ENCODE data around the gene IAPP. TPM values are rescaled to one million over a fixed set of nuclear protein-coding genes. Genes with fewer than 3 reads are reported as not detected.

Gene IAPP
- total and polyA plus RNA-seq, 7 experiments from 2014 or later, result not detected

DNA sequence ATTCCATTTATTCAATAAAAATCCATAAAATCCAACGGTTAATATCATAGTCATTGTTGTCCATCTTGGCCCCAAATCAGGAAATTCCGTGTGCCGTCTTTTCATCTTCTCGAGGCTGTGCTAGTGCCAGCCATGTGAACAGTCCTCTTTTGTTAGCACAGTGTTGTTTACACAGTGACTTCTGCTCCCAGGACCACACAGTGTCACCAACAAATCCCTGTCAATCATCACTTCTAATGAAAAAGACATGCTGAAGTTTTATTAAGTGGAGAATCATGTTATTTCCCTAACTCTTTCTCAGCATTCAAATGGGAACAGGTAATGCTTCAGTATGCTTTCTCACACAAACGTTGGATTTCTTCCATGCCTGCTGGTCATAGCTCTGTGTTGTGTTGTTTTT, 36.0 kb upstream of the IAPP start:
- DNase-seq (no peak), ATAC-seq (no peak)
- H3K36me3 ChIP-seq (ENCODE audit: control insufficient read depth in 2 of 3, insufficient read depth in 3 of 3, low read length in 3 of 3), result no peaks in the 10 kb centered on the region
- intact Hi-C loops (cut with micrococcal nuclease), result no loop called here
- H3K4me3 ChIP-seq (ENCODE audit: low read length), result no peak overlapping the region
- no peaks in the 10 kb centered on the region for H3K9me3 ChIP-seq (ENCODE audit: control insufficient read depth in 2 of 3, low read length in 3 of 3)
- H3K27ac Mint-ChIP-seq, result no peak overlapping the region
- H3K27me3 ChIP-seq (ENCODE audit: control insufficient read depth in 2 of 2, insufficient read depth in 2 of 2, low read length in 2 of 2), result no peaks in the 10 kb centered on the region
- peaks cover 0 to 1% (median 0%) of the 10 kb centered on the region in 11 donors for H3K9me3 Mint-ChIP-seq
- H3K36me3 Mint-ChIP-seq, result no peaks in the 10 kb centered on the region
- H3K27me3 Mint-ChIP-seq, result peaks cover 0 to 10% (median 7%) of the 10 kb centered on the region in 5 donors
- H3K4me1 ChIP-seq (ENCODE audit: control insufficient read depth in 2 of 2, insufficient read depth in 2 of 2, low read length in 2 of 2), result no peaks in the 10 kb centered on the region
- H3K4me3 Mint-ChIP-seq, result no peak overlapping the region
- POLR2A ChIA-PET, result no interaction called here
- no peak overlapping the region for H3K27ac ChIP-seq (ENCODE audit: low read depth, low read length)
- CTCF ChIA-PET, result no interaction called here
- no peaks in the 10 kb centered on the region for H3K4me1 Mint-ChIP-seq

- H3K27ac Mint-ChIP-seq, result no peak overlapping the region
- no peaks in the 10 kb centered on the region for H3K36me3 ChIP-seq (ENCODE audit: control insufficient read depth in 2 of 3, insufficient read depth in 3 of 3, low read length in 3 of 3)
- POLR2A ChIA-PET, result no interaction called here
- H3K36me3 Mint-ChIP-seq, result no peaks in the 10 kb centered on the region
- no peaks in the 10 kb centered on the region for H3K4me1 Mint-ChIP-seq
- H3K27me3 ChIP-seq (ENCODE audit: control insufficient read depth in 2 of 2, insufficient read depth in 2 of 2, low read length in 2 of 2), result no peaks in the 10 kb centered on the region
- H3K4me3 ChIP-seq (ENCODE audit: low read length), result no peak overlapping the region
- H3K9me3 ChIP-seq (ENCODE audit: control insufficient read depth in 2 of 3, low read length in 3 of 3), result no peaks in the 10 kb centered on the region
- ATAC-seq (no peak), DNase-seq (no peak)
- no peak overlapping the region for H3K27ac ChIP-seq (ENCODE audit: low read depth, low read length)
- H3K4me1 ChIP-seq (ENCODE audit: control insufficient read depth in 2 of 2, insufficient read depth in 2 of 2, low read length in 2 of 2), result no peaks in the 10 kb centered on the region
- no peaks in the 10 kb centered on the region for H3K9me3 Mint-ChIP-seq
- CTCF ChIA-PET, result interaction anchor here (0.5 kb wide), 1 partner anchor 114 kb away, joined by 4 read pairs; no protein-coding TSS in a partner anchor
- intact Hi-C loops (cut with micrococcal nuclease), result no loop called here
- H3K27me3 Mint-ChIP-seq, result peaks cover 0 to 7% (median 6%) of the 10 kb centered on the region in 5 donors
- no peak overlapping the region for H3K4me3 Mint-ChIP-seq
Observed at GRCh38 chr12:21337453-21337852, 35.2 kb upstream of the IAPP start.

DNA sequence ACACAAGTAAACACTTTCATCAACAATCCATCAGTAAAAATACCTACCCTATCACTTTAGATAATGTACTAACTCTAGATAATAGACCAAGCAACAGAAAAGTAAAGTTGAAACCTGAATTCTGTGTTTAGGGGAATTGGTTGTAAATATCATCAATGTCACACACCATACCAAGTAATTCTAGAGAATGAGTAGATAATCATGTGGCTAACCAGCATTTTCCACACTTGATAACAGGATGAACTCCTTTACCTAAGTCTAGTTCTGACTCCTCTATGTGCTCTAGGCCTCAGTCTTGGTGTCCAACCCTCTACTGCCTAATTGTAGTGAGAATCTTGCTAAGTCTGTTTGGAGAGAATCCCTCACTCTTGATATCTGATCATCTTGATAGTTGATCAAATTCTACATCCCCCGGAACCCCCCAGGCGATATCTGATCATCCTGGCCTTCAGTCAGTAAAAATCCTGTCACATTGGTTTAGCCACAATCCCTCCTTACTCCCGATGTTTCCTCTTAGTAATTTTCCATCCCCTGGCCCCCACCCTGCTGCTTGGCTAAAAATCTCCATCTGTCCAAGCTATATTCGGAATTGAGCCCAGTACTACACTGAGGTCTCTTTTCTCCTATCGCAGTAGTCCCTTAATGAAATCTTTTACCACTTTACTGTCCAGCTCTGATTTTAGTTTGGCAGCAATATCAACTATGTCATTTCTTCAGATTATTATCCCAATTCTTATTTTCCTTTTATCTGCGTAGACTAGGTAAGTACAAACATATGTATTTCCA, 34.5 kb upstream of the IAPP start:
- Histone ChIP-seq H3K9me3 (ENCODE audit: control insufficient read depth in 2 of 3, low read length in 3 of 3) (no peaks in the 10 kb centered on the region), H3K4me1 (ENCODE audit: control insufficient read depth in 2 of 2, insufficient read depth in 2 of 2, low read length in 2 of 2) (no peaks in the 10 kb centered on the region), H3K27me3 (ENCODE audit: control insufficient read depth in 2 of 2, insufficient read depth in 2 of 2, low read length in 2 of 2) (no peaks in the 10 kb centered on the region), H3K27ac (ENCODE audit: low read depth, low read length) (no peak overlapping the region), H3K36me3 (ENCODE audit: control insufficient read depth in 2 of 3, insufficient read depth in 3 of 3, low read length in 3 of 3) (no peaks in the 10 kb centered on the region), H3K4me3 (ENCODE audit: low read length) (no peak overlapping the region)
- intact Hi-C loops (cut with micrococcal nuclease), result no loop called here
- H3K4me3 Mint-ChIP-seq, result no peak overlapping the region
- ATAC-seq (no peak), DNase-seq (no peak)
- H3K9me3 Mint-ChIP-seq, result no peaks in the 10 kb centered on the region
- ChIA-PET POLR2A (no interaction called here), CTCF (interaction anchor here (0.5 kb wide), 1 partner anchor 113 kb away, joined by 4 read pairs; no protein-coding TSS in a partner anchor)
- no peaks in the 10 kb centered on the region for H3K36me3 Mint-ChIP-seq
- H3K4me1 Mint-ChIP-seq, result no peaks in the 10 kb centered on the region
- H3K27me3 Mint-ChIP-seq, result peaks cover 0 to 10% (median 6%) of the 10 kb centered on the region in 5 donors
- no peak overlapping the region for H3K27ac Mint-ChIP-seq

GRCh38 chr12:21339921-21340320, 32.8 kb upstream of the IAPP start:
- Histone ChIP-seq H3K4me3 (ENCODE audit: low read length) (no peak overlapping the region), H3K9me3 (ENCODE audit: control insufficient read depth in 2 of 3, low read length in 3 of 3) (no peaks in the 10 kb centered on the region), H3K27ac (ENCODE audit: low read depth, low read length) (no peak overlapping the region), H3K4me1 (ENCODE audit: control insufficient read depth in 2 of 2, insufficient read depth in 2 of 2, low read length in 2 of 2) (no peaks in the 10 kb centered on the region), H3K27me3 (ENCODE audit: control insufficient read depth in 2 of 2, insufficient read depth in 2 of 2, low read length in 2 of 2) (no peaks in the 10 kb centered on the region), H3K36me3 (ENCODE audit: control insufficient read depth in 2 of 3, insufficient read depth in 3 of 3, low read length in 3 of 3) (no peaks in the 10 kb centered on the region)
- no peak overlapping the region for H3K4me3 Mint-ChIP-seq
- intact Hi-C loops (cut with micrococcal nuclease), result no loop called here
- ChIA-PET CTCF (no interaction called here), POLR2A (no interaction called here)
- H3K27me3 Mint-ChIP-seq, result peaks cover 0 to 7% (median 6%) of the 10 kb centered on the region in 5 donors
- no peaks in the 10 kb centered on the region for H3K9me3 Mint-ChIP-seq
- H3K27ac Mint-ChIP-seq, result no peak overlapping the region
- DNase-seq, result no peak
- ATAC-seq, result no peak
- H3K4me1 Mint-ChIP-seq, result no peaks in the 10 kb centered on the region
- no peaks in the 10 kb centered on the region for H3K36me3 Mint-ChIP-seq

- Mint-ChIP-seq H3K36me3 (no peaks in the 10 kb centered on the region), H3K9me3 (no peaks in the 10 kb centered on the region), H3K4me1 (no peaks in the 10 kb centered on the region), H3K27ac (no peak overlapping the region), H3K27me3 (peaks cover 0 to 7% (median 6%) of the 10 kb centered on the region in 5 donors), H3K4me3 (no peak overlapping the region)
- ChIA-PET POLR2A (no interaction called here), CTCF (no interaction called here)
- no peaks in the 10 kb centered on the region for H3K27me3 ChIP-seq (ENCODE audit: control insufficient read depth in 2 of 2, insufficient read depth in 2 of 2, low read length in 2 of 2)
- DNase-seq (no peak), ATAC-seq (no peak)
- no peaks in the 10 kb centered on the region for H3K9me3 ChIP-seq (ENCODE audit: control insufficient read depth in 2 of 3, low read length in 3 of 3)
- intact Hi-C loops (cut with micrococcal nuclease), result no loop called here
- no peak overlapping the region for H3K4me3 ChIP-seq (ENCODE audit: low read length)
- H3K27ac ChIP-seq (ENCODE audit: low read depth, low read length), result no peak overlapping the region
- no peaks in the 10 kb centered on the region for H3K36me3 ChIP-seq (ENCODE audit: control insufficient read depth in 2 of 3, insufficient read depth in 3 of 3, low read length in 3 of 3)
- no peaks in the 10 kb centered on the region for H3K4me1 ChIP-seq (ENCODE audit: control insufficient read depth in 2 of 2, insufficient read depth in 2 of 2, low read length in 2 of 2)
Observed at GRCh38 chr12:21340403-21340802, 32.3 kb upstream of the IAPP start.

DNA sequence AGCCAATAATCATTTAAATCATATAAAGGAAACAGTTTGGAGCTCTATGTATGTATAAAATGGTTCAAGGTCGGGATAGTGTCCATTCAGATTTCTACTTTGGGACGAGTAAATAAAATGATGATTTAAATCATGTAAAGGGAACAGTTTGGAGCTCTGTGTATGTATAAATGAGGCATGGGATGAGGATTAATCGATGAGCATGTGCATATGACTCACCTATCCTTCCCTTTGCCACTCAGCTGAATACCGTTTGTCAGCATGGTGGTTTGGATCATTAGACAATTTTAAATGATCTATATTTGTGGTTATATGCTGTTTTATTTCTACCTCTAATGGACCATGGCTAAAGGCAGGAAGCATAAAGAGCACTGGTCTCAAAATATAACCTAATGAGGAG, 30.9 kb upstream of the IAPP start:
- Histone ChIP-seq H3K27me3 (ENCODE audit: control insufficient read depth in 2 of 2, insufficient read depth in 2 of 2, low read length in 2 of 2) (no peaks in the 10 kb centered on the region), H3K36me3 (ENCODE audit: control insufficient read depth in 2 of 3, insufficient read depth in 3 of 3, low read length in 3 of 3) (no peaks in the 10 kb centered on the region), H3K4me3 (ENCODE audit: low read length) (no peak overlapping the region), H3K27ac (ENCODE audit: low read depth, low read length) (no peak overlapping the region), H3K9me3 (ENCODE audit: control insufficient read depth in 2 of 3, low read length in 3 of 3) (no peaks in the 10 kb centered on the region), H3K4me1 (ENCODE audit: control insufficient read depth in 2 of 2, insufficient read depth in 2 of 2, low read length in 2 of 2) (no peaks in the 10 kb centered on the region)
- ATAC-seq (no peak), DNase-seq (no peak)
- Mint-ChIP-seq H3K27ac (no peak overlapping the region), H3K27me3 (peaks cover 0 to 8% (median 6%) of the 10 kb centered on the region in 5 donors), H3K4me3 (no peak overlapping the region), H3K9me3 (no peaks in the 10 kb centered on the region), H3K36me3 (no peaks in the 10 kb centered on the region), H3K4me1 (no peaks in the 10 kb centered on the region)
- CTCF ChIA-PET, result no interaction called here
- intact Hi-C loops (cut with micrococcal nuclease), result no loop called here
- POLR2A ChIA-PET, result no interaction called here

GRCh38 chr12:21343636-21344035, 29.1 kb upstream of the IAPP start:
- Histone ChIP-seq H3K4me3 (ENCODE audit: low read length) (no peak overlapping the region), H3K9me3 (ENCODE audit: control insufficient read depth in 2 of 3, low read length in 3 of 3) (no peaks in the 10 kb centered on the region), H3K27me3 (ENCODE audit: control insufficient read depth in 2 of 2, insufficient read depth in 2 of 2, low read length in 2 of 2) (no peaks in the 10 kb centered on the region), H3K27ac (ENCODE audit: low read depth, low read length) (no peak overlapping the region), H3K4me1 (ENCODE audit: control insufficient read depth in 2 of 2, insufficient read depth in 2 of 2, low read length in 2 of 2) (no peaks in the 10 kb centered on the region), H3K36me3 (ENCODE audit: control insufficient read depth in 2 of 3, insufficient read depth in 3 of 3, low read length in 3 of 3) (no peaks in the 10 kb centered on the region)
- POLR2A ChIA-PET, result no interaction called here
- Mint-ChIP-seq H3K27me3 (peaks cover 2 to 9% (median 7%) of the 10 kb centered on the region in 5 donors), H3K36me3 (no peaks in the 10 kb centered on the region), H3K27ac (no peak overlapping the region), H3K9me3 (no peaks in the 10 kb centered on the region), H3K4me3 (no peak overlapping the region), H3K4me1 (no peaks in the 10 kb centered on the region)
- ATAC-seq, result no peak
- DNase-seq, result no peak
- intact Hi-C loops (cut with micrococcal nuclease), result no loop called here
- CTCF ChIA-PET, result no interaction called here

Data from naive thymus-derived CD4-positive, alpha-beta T cell (primary cell).